ENCODE measurements around the gene CDK15. TPM values are rescaled to one million over a fixed set of nuclear protein-coding genes. Genes with fewer than 3 reads are reported as not detected.

CDK15 gene
- total and polyA plus RNA-seq, 2 donors (not counting 1 experiment from before 2014, with no cell fraction given) = not detected

- Histone ChIP-seq H3K27ac (ENCODE audit: low read length in 2 of 2) (no peak overlapping the region), H2AFZ (ENCODE audit: insufficient read depth, low read depth, low read length, poor library complexity, severe bottlenecking) (no peak overlapping the region), H3K36me3 (replicated peaks in 1 of 2; ENCODE audit: control extremely low read depth in 1 of 2, control insufficient read depth in 1 of 2, extremely low read depth in 1 of 2, insufficient read depth in 2 of 2, low read length in 1 of 2) (no peaks in the 10 kb centered on the region), H3K9me3 (ENCODE audit: control extremely low read depth in 1 of 3, control insufficient read depth in 2 of 3, insufficient read depth in 1 of 3, low read length in 2 of 3) (no peaks in the 10 kb centered on the region), H4K20me1 (ENCODE audit: control insufficient read depth, insufficient read depth, low read length, poor library complexity, severe bottlenecking) (no peaks in the 10 kb centered on the region), H3K4me1 (ENCODE audit: control insufficient read depth in 2 of 2, insufficient read depth in 2 of 2, low read length in 2 of 2) (no peaks in the 10 kb centered on the region), H3K4me2 (replicated peaks; ENCODE audit: low read depth, low read length, poor library complexity, severe bottlenecking) (no peak overlapping the region), H3K4me3 (ENCODE audit: control extremely low read depth in 1 of 5, extremely low read depth in 1 of 5, insufficient read depth in 1 of 5, low read depth in 2 of 5, low read length in 4 of 5) (no peak overlapping the region), H3K9ac (ENCODE audit: low read length) (no peak overlapping the region), H3K79me2 (ENCODE audit: control insufficient read depth, insufficient read depth, low read length) (no peaks in the 10 kb centered on the region), H3K27me3 (replicated peaks in 1 of 4; ENCODE audit: control extremely low read depth in 1 of 4, control insufficient read depth in 3 of 4, insufficient read depth in 4 of 4, low read length in 3 of 4) (peaks cover 0 to 2% (median 0%) of the 10 kb centered on the region in 4 experiments)
- peaks cover 12% of the 10 kb centered on the region for H3K27me3 Mint-ChIP-seq
- DNase-seq (no peak), ATAC-seq (ENCODE audit: low read depth) (no peak)
- no peaks in the 10 kb centered on the region for H3K9me3 Mint-ChIP-seq (ENCODE audit: insufficient read depth)
- no peak overlapping the region for H3K4me3 Mint-ChIP-seq
- 100% methylated on average over 1 of the region's 1 CpG for WGBS (ENCODE audit: insufficient coverage)
- intact Hi-C loops (cut with micrococcal nuclease) = no loop called here
- H3K27ac Mint-ChIP-seq = no peak overlapping the region
- CTCF ChIA-PET = no interaction called here
- no peaks in the 10 kb centered on the region for H3K4me1 Mint-ChIP-seq
- TF ChIP-seq EZH2 (IDR thresholded peaks at IDR 0.05; ENCODE audit: borderline replicate concordance, insufficient read depth, low read depth, low read length, poor library complexity, severe bottlenecking) = no peak
- TF ChIP-seq CTCF (IDR thresholded peaks at IDR 0.05) = no peak
- POLR2A ChIA-PET = no interaction called here
Measured at GRCh38 chr2:201830666-201831065, 24.3 kb downstream of the CDK15 start.

GRCh38 chr2:201831469-201831868 is 25.1 kb downstream of the CDK15 start:
- intact Hi-C loops (cut with micrococcal nuclease) = no loop called here
- H3K27me3 Mint-ChIP-seq = peaks cover 12% of the 10 kb centered on the region
- H3K9me3 Mint-ChIP-seq (ENCODE audit: insufficient read depth) = no peaks in the 10 kb centered on the region
- H3K9me3 ChIP-seq (ENCODE audit: control extremely low read depth in 1 of 3, control insufficient read depth in 2 of 3, insufficient read depth in 1 of 3, low read length in 2 of 3) = no peaks in the 10 kb centered on the region
- no peak overlapping the region for H3K4me3 ChIP-seq (ENCODE audit: control extremely low read depth in 1 of 5, extremely low read depth in 1 of 5, insufficient read depth in 1 of 5, low read depth in 2 of 5, low read length in 4 of 5)
- no peaks in the 10 kb centered on the region for H3K79me2 ChIP-seq (ENCODE audit: control insufficient read depth, insufficient read depth, low read length)
- no peaks in the 10 kb centered on the region for H3K4me1 Mint-ChIP-seq
- H3K4me2 ChIP-seq (replicated peaks; ENCODE audit: low read depth, low read length, poor library complexity, severe bottlenecking) = no peak overlapping the region
- H3K4me1 ChIP-seq (ENCODE audit: control insufficient read depth in 2 of 2, insufficient read depth in 2 of 2, low read length in 2 of 2) = no peaks in the 10 kb centered on the region
- no peaks in the 10 kb centered on the region for H4K20me1 ChIP-seq (ENCODE audit: control insufficient read depth, insufficient read depth, low read length, poor library complexity, severe bottlenecking)
- ATAC-seq (ENCODE audit: low read depth) (no peak), DNase-seq (no peak)
- H2AFZ ChIP-seq (ENCODE audit: insufficient read depth, low read depth, low read length, poor library complexity, severe bottlenecking) = no peak overlapping the region
- no peak overlapping the region for H3K4me3 Mint-ChIP-seq
- TF ChIP-seq CTCF (IDR thresholded peaks at IDR 0.05) (no peak), EZH2 (IDR thresholded peaks at IDR 0.05; ENCODE audit: borderline replicate concordance, insufficient read depth, low read depth, low read length, poor library complexity, severe bottlenecking) (no peak)
- H3K27me3 ChIP-seq (replicated peaks in 1 of 4; ENCODE audit: control extremely low read depth in 1 of 4, control insufficient read depth in 3 of 4, insufficient read depth in 4 of 4, low read length in 3 of 4) = peaks cover 0 to 2% (median 0%) of the 10 kb centered on the region in 4 experiments
- no peak overlapping the region for H3K27ac ChIP-seq (ENCODE audit: low read length in 2 of 2)
- no peak overlapping the region for H3K27ac Mint-ChIP-seq
- H3K36me3 ChIP-seq (replicated peaks in 1 of 2; ENCODE audit: control extremely low read depth in 1 of 2, control insufficient read depth in 1 of 2, extremely low read depth in 1 of 2, insufficient read depth in 2 of 2, low read length in 1 of 2) = no peaks in the 10 kb centered on the region
- no peak overlapping the region for H3K9ac ChIP-seq (ENCODE audit: low read length)
- POLR2A ChIA-PET = no interaction called here
- CTCF ChIA-PET = no interaction called here
- no CpG with 5 or more reads among the region's 2 CpGs for WGBS (ENCODE audit: insufficient coverage)

Measured in B cell (primary cell).